IPS-20b (cell line): ENCODE data around the gene MRPL33.

Experiments
- H3K27ac ChIP-seq: one replicate; pipeline ENCODE4 v1.5.1; 2013; ENCODE audit warnings: low read length
- H3K27me3 ChIP-seq: 2 replicates; pipeline ENCODE4 v1.6.1; 2013; ENCODE audit warnings: mild to moderate bottlenecking, low read length, inconsistent platforms; ENCODE audit not compliant: insufficient read depth
- H3K36me3 ChIP-seq: 2 replicates; pipeline ENCODE4 v1.6.1; 2013; ENCODE audit warnings: low read depth, mild to moderate bottlenecking, inconsistent platforms, low read length, moderate library complexity; ENCODE audit not compliant: insufficient read depth
- H3K4me1 ChIP-seq: 2 replicates; pipeline ENCODE4 v1.6.1; 2013; ENCODE audit warnings: mild to moderate bottlenecking, control low read depth, inconsistent platforms, low read length, moderate library complexity; ENCODE audit not compliant: insufficient read depth
- H3K4me3 ChIP-seq: 2 replicates; pipeline ENCODE4 v1.5.1; 2013; ENCODE audit warnings: mild to moderate bottlenecking, low read length, inconsistent platforms
- H3K9ac ChIP-seq: 2 replicates; pipeline ENCODE4 v1.6.1; 2013; ENCODE audit warnings: low read depth, mild to moderate bottlenecking, inconsistent platforms, low read length, moderate library complexity
- H3K9me3 ChIP-seq: 2 replicates; pipeline ENCODE4 v1.6.1; 2013; ENCODE audit warnings: mild to moderate bottlenecking, low read depth, low read length, inconsistent platforms; ENCODE audit not compliant: insufficient read depth

The MRPL33 gene

GRCh38 chr2:27771548-27772335 lies at the start of gene MRPL33:
TSS of gene MRPL33 (plus strand) at chr2:27771719. CDS start at chr2:27771778, 59 bp downstream.
- Histone ChIP-seq H3K36me3 (peaks cover 29% of the 10 kb centered on the region; the same call in 1 of the 2 replicates), H3K9me3 (no peaks in the 10 kb centered on the region), H3K27me3 (no peaks in the 10 kb centered on the region), H3K27ac (peak within 1 kb of the TSS; percentile 74), H3K9ac (peak within 1 kb of the TSS; percentile 90; the same call in 1 of the 2 replicates), H3K4me1 (peaks cover 5% of the 10 kb centered on the region; the same call in 1 of the 2 replicates), H3K4me3 (peak within 1 kb of the TSS; percentile 93)

GRCh38 chr2:27721884-27722485 lies 49.5 kb upstream of the MRPL33 start:
- H3K4me1 ChIP-seq: peaks cover 22% of the 10 kb centered on the region
- H3K9me3 ChIP-seq: no peaks in the 10 kb centered on the region
- H3K27ac ChIP-seq: no peak overlapping the region
- H3K27me3 ChIP-seq: peaks cover 8% of the 10 kb centered on the region
- no peaks in the 10 kb centered on the region for H3K36me3 ChIP-seq
- H3K9ac ChIP-seq: no peak overlapping the region
- H3K4me3 ChIP-seq: no peak overlapping the region

GRCh38 chr2:27723372-27724144 lies 48.0 kb upstream of the MRPL33 start:
- Histone ChIP-seq H3K4me3 (no peak overlapping the region), H3K9me3 (no peaks in the 10 kb centered on the region), H3K4me1 (peaks cover 22% of the 10 kb centered on the region), H3K27ac (no peak overlapping the region), H3K27me3 (no peaks in the 10 kb centered on the region), H3K9ac (peak overlapping the region; percentile 9; the same call in 1 of the 2 replicates), H3K36me3 (no peaks in the 10 kb centered on the region)

GRCh38 chr2:27724191-27724590 lies 47.3 kb upstream of the MRPL33 start:
- no peaks in the 10 kb centered on the region for H3K9me3 ChIP-seq
- H3K4me3 ChIP-seq: no peak overlapping the region
- peaks cover 22% of the 10 kb centered on the region for H3K4me1 ChIP-seq
- H3K36me3 ChIP-seq: no peaks in the 10 kb centered on the region
- no peaks in the 10 kb centered on the region for H3K27me3 ChIP-seq
- peak overlapping the region; percentile 39 for H3K27ac ChIP-seq
- peak overlapping the region; percentile 9; the same call in 1 of the 2 replicates for H3K9ac ChIP-seq

GRCh38 chr2:27724905-27725701 lies 46.4 kb upstream of the MRPL33 start:
- H3K9ac ChIP-seq: peak overlapping the region; percentile 35; the same call in 1 of the 2 replicates
- H3K4me1 ChIP-seq: peaks cover 22% of the 10 kb centered on the region
- no peak overlapping the region for H3K4me3 ChIP-seq

GRCh38 chr2:27727257-27727656 lies 44.3 kb upstream of the MRPL33 start:
- H3K36me3 ChIP-seq: no peaks in the 10 kb centered on the region
- H3K4me3 ChIP-seq: no peak overlapping the region
- no peaks in the 10 kb centered on the region for H3K27me3 ChIP-seq
- H3K4me1 ChIP-seq: peaks cover 22% of the 10 kb centered on the region
- H3K9me3 ChIP-seq: no peaks in the 10 kb centered on the region
- no peak overlapping the region for H3K9ac ChIP-seq
- no peak overlapping the region for H3K27ac ChIP-seq

More at GRCh38 chr2:27724905-27725701, 46.4 kb upstream of the MRPL33 start:
- no peaks in the 10 kb centered on the region for H3K27me3 ChIP-seq
- H3K36me3 ChIP-seq: no peaks in the 10 kb centered on the region
- peak overlapping the region; percentile 30 for H3K27ac ChIP-seq
- no peaks in the 10 kb centered on the region for H3K9me3 ChIP-seq

GRCh38 chr2:27728081-27728858 lies 43.2 kb upstream of the MRPL33 start:
- no peaks in the 10 kb centered on the region for H3K9me3 ChIP-seq
- peaks cover 22% of the 10 kb centered on the region for H3K4me1 ChIP-seq
- no peaks in the 10 kb centered on the region for H3K36me3 ChIP-seq
- H3K27ac ChIP-seq: no peak overlapping the region
- H3K27me3 ChIP-seq: no peaks in the 10 kb centered on the region
- no peak overlapping the region for H3K4me3 ChIP-seq
- no peak overlapping the region for H3K9ac ChIP-seq

- Histone ChIP-seq H3K4me3 (no peak overlapping the region), H3K4me1 (peaks cover 13% of the 10 kb centered on the region), H3K27ac (no peak overlapping the region)
Measured at GRCh38 chr2:27729198-27729597, 42.3 kb upstream of the MRPL33 start.

GRCh38 chr2:27729614-27730013 lies 41.9 kb upstream of the MRPL33 start:
- no peak overlapping the region for H3K4me3 ChIP-seq
- H3K9me3 ChIP-seq: no peaks in the 10 kb centered on the region

More at GRCh38 chr2:27729198-27729597, 42.3 kb upstream of the MRPL33 start:
- Histone ChIP-seq H3K27me3 (no peaks in the 10 kb centered on the region), H3K36me3 (no peaks in the 10 kb centered on the region), H3K9me3 (no peaks in the 10 kb centered on the region), H3K9ac (no peak overlapping the region)

GRCh38 chr2:27730261-27730662 lies 41.3 kb upstream of the MRPL33 start:
- H3K9ac ChIP-seq: no peak overlapping the region
- H3K27me3 ChIP-seq: no peaks in the 10 kb centered on the region
- H3K4me3 ChIP-seq: no peak overlapping the region
- peaks cover 6% of the 10 kb centered on the region; the same call in 1 of the 2 replicates for H3K4me1 ChIP-seq
- H3K9me3 ChIP-seq: no peaks in the 10 kb centered on the region
- H3K36me3 ChIP-seq: no peaks in the 10 kb centered on the region
- H3K27ac ChIP-seq: no peak overlapping the region

More at GRCh38 chr2:27729614-27730013, 41.9 kb upstream of the MRPL33 start:
- Histone ChIP-seq H3K9ac (no peak overlapping the region), H3K27me3 (no peaks in the 10 kb centered on the region), H3K36me3 (no peaks in the 10 kb centered on the region), H3K27ac (no peak overlapping the region), H3K4me1 (peaks cover 9% of the 10 kb centered on the region; the same call in 1 of the 2 replicates)
